ENCODE data around the gene CCR5AS.

DNA sequence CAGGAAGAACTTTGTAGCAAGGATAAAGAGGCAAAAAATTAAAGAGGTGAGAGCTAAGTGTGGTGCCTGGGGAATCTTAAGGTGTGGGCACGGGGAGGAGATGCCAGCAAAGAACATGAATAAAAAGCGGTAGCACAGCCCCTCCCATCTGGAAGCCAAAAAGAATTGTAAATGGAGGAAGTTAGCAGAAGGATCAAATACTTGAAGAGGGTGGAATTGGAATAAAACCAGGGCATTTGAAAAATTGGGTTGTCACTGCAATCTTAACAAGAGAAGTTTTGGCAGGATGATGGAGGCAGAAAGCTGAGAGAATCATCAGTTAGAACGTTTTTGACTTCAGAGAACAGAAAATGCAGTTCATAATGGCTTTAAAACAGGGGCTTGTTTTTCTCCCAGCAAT is 50.6 kb downstream of the CCR5AS start:
- TF ChIP-seq, protein P1, sequence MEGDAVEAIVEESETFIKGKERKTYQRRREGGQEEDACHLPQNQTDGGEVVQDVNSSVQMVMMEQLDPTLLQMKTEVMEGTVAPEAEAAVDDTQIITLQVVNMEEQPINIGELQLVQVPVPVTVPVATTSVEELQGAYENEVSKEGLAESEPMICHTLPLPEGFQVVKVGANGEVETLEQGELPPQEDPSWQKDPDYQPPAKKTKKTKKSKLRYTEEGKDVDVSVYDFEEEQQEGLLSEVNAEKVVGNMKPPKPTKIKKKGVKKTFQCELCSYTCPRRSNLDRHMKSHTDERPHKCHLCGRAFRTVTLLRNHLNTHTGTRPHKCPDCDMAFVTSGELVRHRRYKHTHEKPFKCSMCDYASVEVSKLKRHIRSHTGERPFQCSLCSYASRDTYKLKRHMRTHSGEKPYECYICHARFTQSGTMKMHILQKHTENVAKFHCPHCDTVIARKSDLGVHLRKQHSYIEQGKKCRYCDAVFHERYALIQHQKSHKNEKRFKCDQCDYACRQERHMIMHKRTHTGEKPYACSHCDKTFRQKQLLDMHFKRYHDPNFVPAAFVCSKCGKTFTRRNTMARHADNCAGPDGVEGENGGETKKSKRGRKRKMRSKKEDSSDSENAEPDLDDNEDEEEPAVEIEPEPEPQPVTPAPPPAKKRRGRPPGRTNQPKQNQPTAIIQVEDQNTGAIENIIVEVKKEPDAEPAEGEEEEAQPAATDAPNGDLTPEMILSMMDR (IDR thresholded peaks at IDR 0.05; ENCODE audit: low read depth, low read length), result no peak
- no peak for TF ChIP-seq EZH2phosphoT487 (IDR thresholded peaks at IDR 0.05; ENCODE audit: low read depth)

All from OCI-LY3 (cell line).